SKM-1 (cell line): ENCODE results near the gene MAGEA9.
A peak's percentile ranks its signal among the peaks of the same experiment; 100 is the strongest.
"Not testable (repeated sequence)": the region's sequence is repeated elsewhere in the genome, so short reads cannot be mapped to it uniquely, and the experiment has no call there.

Experiments
- DNase-seq: peaks from one replicate; lab custom pipeline; 2025; ENCODE audit not compliant: unreplicated experiment; lab: John Stamatoyannopoulos, UW

The MAGEA9 gene

DNA sequence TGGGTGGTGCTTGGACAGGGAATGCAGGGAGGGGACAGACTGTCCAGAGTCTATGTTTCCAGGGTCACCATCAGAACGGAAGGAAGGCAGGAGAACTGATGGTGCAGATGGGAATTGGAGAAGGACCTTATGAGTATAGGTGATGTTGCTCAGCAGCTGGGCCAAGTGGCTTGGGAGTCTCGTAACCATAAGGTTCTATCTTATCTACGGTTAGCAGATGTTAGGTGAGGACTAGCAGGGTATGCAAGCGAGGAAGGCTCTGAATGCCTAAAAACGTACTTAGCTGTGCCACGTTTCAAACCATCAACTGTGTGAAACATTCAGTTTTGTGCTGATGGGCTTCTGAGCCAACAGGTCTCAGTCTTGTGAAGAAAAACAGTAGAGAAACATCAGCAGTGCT lies 22.4 kb downstream of the MAGEA9 start:
- DNase-seq = no peak

DNA sequence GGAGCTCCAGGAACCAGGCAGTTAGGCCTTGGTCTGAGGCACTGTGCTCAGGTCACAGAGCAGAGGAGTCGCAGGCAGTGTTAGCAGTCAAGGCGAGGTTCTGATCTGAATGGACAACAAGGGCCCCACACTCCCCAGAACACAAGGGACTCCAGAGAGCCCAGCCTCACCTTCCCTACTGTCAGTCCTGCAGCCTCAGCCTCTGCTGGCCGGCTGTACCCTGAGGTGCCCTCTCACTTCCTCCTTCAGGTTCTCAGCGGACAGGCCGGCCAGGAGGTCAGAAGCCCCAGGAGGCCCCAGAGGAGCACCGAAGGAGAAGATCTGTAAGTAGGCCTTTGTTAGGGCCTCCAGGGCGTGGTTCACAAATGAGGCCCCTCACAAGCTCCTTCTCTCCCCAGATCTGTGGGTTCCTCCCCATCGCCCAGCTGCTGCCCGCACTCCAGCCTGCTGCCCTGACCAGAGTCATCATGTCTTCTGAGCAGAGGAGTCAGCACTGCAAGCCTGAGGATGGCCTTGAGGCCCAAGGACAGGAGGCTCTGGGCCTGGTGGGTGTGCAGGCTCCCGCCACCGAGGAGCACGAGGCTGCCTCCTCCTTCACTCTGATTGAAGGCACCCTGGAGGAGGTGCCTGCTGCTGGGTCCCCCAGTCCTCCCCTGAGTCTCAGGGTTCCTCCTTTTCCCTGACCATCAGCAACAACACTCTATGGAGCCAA lies 26.2 kb downstream of the MAGEA9 start:
- peak; percentile 0 for DNase-seq

DNA sequence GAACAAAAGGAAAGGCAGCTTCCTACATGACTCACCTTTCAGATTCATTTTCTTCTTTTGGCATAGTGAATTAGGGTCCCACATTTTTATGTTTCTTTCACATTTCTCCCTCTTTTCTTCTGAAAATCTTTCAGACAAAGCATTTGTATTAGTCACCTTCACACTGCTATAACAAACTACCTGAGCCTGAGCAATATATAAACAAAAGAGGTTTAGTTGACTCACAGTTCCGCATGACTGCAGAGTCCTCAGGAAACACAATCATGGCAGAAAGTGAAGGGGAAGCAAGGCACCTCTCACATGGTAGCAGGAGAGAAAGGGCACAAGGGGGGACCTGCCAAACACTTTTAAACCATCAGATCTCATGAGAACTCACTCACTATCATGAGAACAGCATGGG lies 36.9 kb downstream of the MAGEA9 start:
- DNase-seq = no peak

GRCh38 chrX:149819371-149819770 lies 37.6 kb downstream of the MAGEA9 start:
- DNase-seq = no peak

GRCh38 chrX:149825424-149825823 lies 43.7 kb downstream of the MAGEA9 start:
- DNase-seq = peak; percentile 0

GRCh38 chrX:149827254-149827653 lies 45.5 kb downstream of the MAGEA9 start:
- DNase-seq = no peak

DNA sequence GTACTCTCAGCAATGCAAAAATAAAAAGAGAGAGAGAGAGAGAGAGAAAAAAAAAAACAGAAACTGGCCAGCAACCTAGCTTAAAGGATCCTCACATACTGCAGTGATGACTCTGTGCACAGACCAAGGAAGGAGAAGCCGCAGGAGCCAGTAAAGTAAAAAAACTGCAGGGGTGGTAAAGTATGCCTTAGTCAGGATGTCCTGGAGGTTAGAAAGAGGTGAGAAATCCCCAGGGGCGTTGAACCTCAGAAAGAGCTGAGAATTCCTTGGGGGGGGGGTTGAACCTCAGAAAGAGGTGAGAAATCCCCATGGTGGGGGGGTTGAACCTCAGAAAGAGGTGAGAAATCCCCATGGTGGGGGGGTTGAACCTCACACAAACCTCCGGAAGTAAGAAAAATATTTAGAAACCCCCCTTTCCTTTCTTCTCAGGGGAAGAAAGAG lies 48.0 kb downstream of the MAGEA9 start:
- DNase-seq = no peak

GRCh38 chrX:149830192-149830873 lies 48.6 kb downstream of the MAGEA9 start:
- no peak for DNase-seq

- DNase-seq = no peak
Measured at GRCh38 chrX:149831473-149831872, 49.7 kb downstream of the MAGEA9 start.

DNA sequence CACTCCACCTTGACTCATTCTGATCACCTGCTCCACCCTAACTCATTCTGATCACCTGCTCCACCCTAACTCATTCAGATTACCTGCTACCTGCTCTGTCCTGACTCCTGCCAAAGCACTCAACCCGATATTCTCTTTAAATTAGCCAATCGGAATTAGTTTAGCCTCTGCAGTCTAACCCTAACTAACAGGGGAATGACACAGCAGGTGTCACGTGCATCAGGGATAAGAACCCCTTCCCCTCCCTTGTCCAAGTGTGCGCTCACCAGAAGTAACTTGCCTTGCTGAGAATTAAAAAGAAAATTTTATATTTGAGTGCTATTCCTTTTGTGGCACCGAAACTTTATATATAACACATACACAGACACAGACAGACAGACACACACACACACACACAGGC lies 55.0 kb downstream of the MAGEA9 start:
- DNase-seq = not testable (repeated sequence)

GRCh38 chrX:149837167-149837566 lies 55.4 kb downstream of the MAGEA9 start:
- DNase-seq = no peak
